Mucosa of rectum (tissue), 2 donors: Measurements from ENCODE around the gene AASDHPPT.

Source experiments
- H3K27ac ChIP-seq, 2 donors: one replicate each; pipeline ENCODE4 v1.7.0; 2013; ENCODE audit warnings: inconsistent platforms in 2 of 2, low read depth in 2 of 2, low read length in 2 of 2
- H3K27me3 ChIP-seq, 2 donors: one replicate each; pipeline ENCODE4 v1.7.0; 2013; ENCODE audit warnings: low read length in 2 of 2; ENCODE audit not compliant: control insufficient read depth in 2 of 2, insufficient read depth in 2 of 2
- H3K36me3 ChIP-seq, 2 donors: one replicate each; pipeline ENCODE4 v1.7.0; 2013; ENCODE audit warnings: low read length in 2 of 2; ENCODE audit not compliant: control insufficient read depth in 2 of 2, insufficient read depth in 2 of 2
- H3K4me1 ChIP-seq, 2 donors: one replicate each; pipeline ENCODE4 v1.7.0; 2013; ENCODE audit warnings: low read length in 2 of 2, mild to moderate bottlenecking in 1 of 2; ENCODE audit not compliant: control insufficient read depth in 2 of 2, insufficient read depth in 2 of 2
- H3K4me3 ChIP-seq, 2 donors: one replicate each; pipeline ENCODE4 v1.7.0; 2013; ENCODE audit warnings: low read length in 2 of 2
- H3K9ac ChIP-seq, 2 donors: one replicate each; pipeline ENCODE4 v1.7.0; 2013; ENCODE audit warnings: low read length in 2 of 2, low read depth in 1 of 2, mild to moderate bottlenecking in 1 of 2
- H3K9me3 ChIP-seq, 2 donors: one replicate each; pipeline ENCODE4 v1.7.0; 2013; ENCODE audit warnings: low read length in 2 of 2; ENCODE audit not compliant: control insufficient read depth in 2 of 2
- donor health status: healthy.
- donor health status: Normal muscosa, but diverticular disease.

AASDHPPT gene

DNA sequence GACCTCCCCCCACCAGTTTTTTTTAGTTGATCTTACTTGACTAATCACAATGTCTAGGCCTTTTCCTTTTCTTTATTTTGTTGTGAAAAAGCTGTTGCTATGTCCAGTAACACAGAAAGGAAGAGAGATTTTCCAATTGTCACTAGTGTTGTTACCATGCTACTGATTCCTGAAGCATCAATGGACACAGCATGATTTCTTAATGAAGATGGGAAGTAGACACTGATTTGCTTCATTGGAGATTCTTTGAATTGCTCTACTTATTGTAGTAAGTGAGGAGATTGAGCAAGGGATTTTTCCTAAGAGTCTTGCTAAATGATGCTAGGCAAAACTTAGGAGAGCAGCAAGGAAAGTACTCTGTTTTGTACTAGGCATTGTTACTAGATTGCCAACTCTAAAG is 4.6 kb downstream of the AASDHPPT start:
- no peak overlapping the region for H3K4me3 ChIP-seq
- H3K9ac ChIP-seq: no peak overlapping the region
- no peaks in the 10 kb centered on the region for H3K9me3 ChIP-seq
- H3K27me3 ChIP-seq: no peaks in the 10 kb centered on the region
- H3K4me1 ChIP-seq: peaks cover 3 to 4% of the 10 kb centered on the region in 2 donors
- no peak overlapping the region for H3K27ac ChIP-seq
- H3K36me3 ChIP-seq: peaks cover 24 to 26% of the 10 kb centered on the region in 2 donors

- Histone ChIP-seq H3K27me3 (no peaks in the 10 kb centered on the region), H3K36me3 (peaks cover 14 to 18% of the 10 kb centered on the region in 2 donors), H3K9ac (no peak overlapping the region), H3K27ac (no peak overlapping the region), H3K4me3 (no peak overlapping the region), H3K9me3 (no peaks in the 10 kb centered on the region), H3K4me1 (no peaks in the 10 kb centered on the region)
Observed at GRCh38 chr11:106086135-106086534, 8.7 kb downstream of the AASDHPPT start.

DNA sequence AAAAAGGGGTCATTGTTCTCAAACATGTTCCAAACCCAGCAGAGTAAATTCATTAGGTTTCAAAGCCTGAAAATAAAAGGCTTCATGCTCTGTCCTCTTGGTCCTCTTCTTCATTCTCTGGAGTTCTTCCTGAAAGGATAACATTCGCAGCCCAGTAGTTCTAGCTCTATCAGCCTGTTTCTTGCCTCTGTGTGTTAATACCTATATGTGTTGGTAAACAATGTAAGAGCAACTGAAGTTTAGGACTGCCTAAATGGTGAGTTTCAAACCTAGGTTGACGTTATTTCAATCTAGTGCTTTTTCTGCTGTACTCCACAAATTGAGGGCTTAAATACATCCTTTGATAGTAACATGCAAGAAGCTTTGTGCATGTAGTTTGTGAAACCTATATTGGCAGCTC is 9.4 kb downstream of the AASDHPPT start:
- no peak overlapping the region for H3K4me3 ChIP-seq
- H3K27ac ChIP-seq: no peak overlapping the region

GRCh38 chr11:106087815-106088435 is 10.5 kb downstream of the AASDHPPT start:
- Histone ChIP-seq H3K4me3 (no peak overlapping the region), H3K27me3 (no peaks in the 10 kb centered on the region), H3K9ac (no peak overlapping the region), H3K9me3 (no peaks in the 10 kb centered on the region), H3K4me1 (no peaks in the 10 kb centered on the region), H3K36me3 (peaks cover 17 to 18% of the 10 kb centered on the region in 2 donors), H3K27ac (no peak overlapping the region)

More for the DNA sequence above, 9.4 kb downstream of the AASDHPPT start:
- Histone ChIP-seq H3K36me3 (peaks cover 18 to 21% of the 10 kb centered on the region in 2 donors), H3K9ac (no peak overlapping the region), H3K27me3 (no peaks in the 10 kb centered on the region), H3K4me1 (no peaks in the 10 kb centered on the region), H3K9me3 (no peaks in the 10 kb centered on the region)

DNA sequence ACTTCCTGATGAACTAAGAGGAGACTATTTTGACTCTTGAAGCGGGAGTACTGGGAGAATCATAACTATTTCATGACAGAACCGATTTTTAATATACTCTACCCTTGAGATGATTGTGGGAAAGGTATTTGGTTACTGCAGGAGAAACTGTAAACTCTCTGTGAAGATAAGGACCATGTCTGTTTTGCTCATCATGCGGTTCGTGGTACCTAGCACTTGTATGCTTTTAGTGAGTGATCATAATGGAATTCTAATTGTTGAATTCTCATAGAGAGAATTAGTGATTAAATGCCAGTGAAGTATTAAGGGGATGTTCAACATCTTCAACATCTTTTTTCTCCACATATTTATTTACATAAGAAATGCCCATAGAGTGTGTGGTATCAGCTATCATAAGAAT is 11.4 kb downstream of the AASDHPPT start:
- H3K4me1 ChIP-seq: no peaks in the 10 kb centered on the region
- H3K27me3 ChIP-seq: no peaks in the 10 kb centered on the region
- H3K4me3 ChIP-seq: no peak overlapping the region
- no peak overlapping the region for H3K9ac ChIP-seq
- H3K9me3 ChIP-seq: no peaks in the 10 kb centered on the region
- peaks cover 15 to 18% of the 10 kb centered on the region in 2 donors for H3K36me3 ChIP-seq
- H3K27ac ChIP-seq: no peak overlapping the region

DNA sequence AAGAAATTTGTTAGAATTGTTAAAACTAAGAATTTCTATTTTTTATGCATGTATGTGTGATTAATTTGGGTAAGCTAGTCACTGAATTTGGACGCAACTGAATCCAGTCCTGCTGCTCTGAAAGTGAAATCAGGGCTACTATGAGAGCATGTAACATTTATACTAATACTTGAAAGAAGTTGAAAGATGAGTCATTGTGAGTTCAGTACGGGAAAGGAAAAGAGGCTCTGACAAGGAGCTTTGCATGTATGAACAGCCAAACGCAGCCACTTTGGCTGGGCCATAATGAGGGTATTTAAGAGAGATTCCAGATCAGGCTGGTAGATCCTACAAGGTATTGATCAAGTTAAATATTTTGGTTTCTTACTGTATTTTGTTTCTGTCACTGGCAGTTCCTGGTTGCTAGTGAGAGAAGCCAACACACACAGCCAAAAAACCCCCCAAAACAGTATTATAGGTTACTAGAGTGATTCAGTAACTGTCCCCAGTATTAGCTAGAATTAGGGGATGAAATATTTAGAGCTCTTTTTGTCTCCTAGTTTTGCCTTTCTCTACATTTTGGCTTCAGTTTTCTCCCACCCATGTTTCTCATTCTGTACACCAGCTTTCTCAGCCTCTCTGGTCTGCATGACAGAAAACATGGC is 14.1 kb downstream of the AASDHPPT start:
- Histone ChIP-seq H3K36me3 (peaks cover 23 to 24% of the 10 kb centered on the region in 2 donors), H3K4me1 (no peaks in the 10 kb centered on the region), H3K27me3 (no peaks in the 10 kb centered on the region), H3K9me3 (no peaks in the 10 kb centered on the region), H3K4me3 (no peak overlapping the region), H3K9ac (no peak overlapping the region), H3K27ac (no peak overlapping the region)

DNA sequence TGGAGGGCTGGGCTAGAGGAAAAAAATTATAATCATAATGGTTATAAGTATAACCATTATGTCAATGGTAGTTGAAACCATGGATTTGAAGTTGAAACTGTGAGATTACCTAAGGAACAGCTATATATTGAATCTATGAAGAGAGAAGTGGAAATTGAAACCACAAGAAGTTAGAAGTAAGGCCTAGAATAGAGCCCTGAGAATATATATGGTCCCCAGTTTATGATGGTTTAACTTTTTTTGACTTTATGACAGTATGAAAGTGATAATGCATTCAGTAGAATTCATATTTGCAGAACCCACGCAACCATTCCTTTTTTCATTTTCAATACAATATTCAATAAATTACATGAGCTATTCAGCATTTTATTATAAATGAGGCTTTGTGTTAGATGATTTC is 15.0 kb downstream of the AASDHPPT start:
- Histone ChIP-seq H3K9me3 (no peaks in the 10 kb centered on the region), H3K36me3 (peaks cover 29 to 31% of the 10 kb centered on the region in 2 donors), H3K9ac (no peak overlapping the region), H3K4me3 (no peak overlapping the region), H3K4me1 (no peaks in the 10 kb centered on the region), H3K27ac (no peak overlapping the region), H3K27me3 (no peaks in the 10 kb centered on the region)

DNA sequence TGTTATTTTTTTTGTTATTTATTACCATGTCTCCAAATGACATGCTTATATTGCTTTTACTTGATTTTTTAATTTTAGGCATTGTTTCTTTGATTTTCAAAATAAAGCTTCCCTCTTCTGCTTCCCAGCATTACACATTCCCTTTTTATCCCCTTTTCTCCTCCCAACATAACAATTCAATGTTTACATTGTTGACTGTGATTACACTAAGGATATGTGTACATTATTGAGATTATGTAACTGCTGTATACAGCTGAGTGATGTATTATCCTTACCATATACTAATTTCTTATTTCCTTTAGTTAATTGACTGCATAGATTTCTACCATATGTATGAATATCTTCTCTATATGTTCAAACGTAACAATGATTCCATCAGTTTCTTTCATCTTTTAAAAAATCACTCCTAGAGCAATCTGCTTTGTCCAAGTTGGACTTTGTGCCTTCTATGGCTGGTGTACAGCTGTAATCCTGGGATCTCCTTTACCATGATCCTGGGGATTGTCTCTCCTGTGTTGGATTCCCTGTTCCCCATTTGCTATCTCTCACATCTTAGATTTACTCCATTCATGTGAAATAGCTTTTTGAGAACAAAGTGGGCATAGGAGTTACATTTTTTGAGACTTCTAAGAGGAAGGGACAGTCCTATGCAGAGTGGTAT is 21.6 kb downstream of the AASDHPPT start:
- Histone ChIP-seq H3K36me3 (peaks cover 21 to 30% of the 10 kb centered on the region in 2 donors), H3K9me3 (no peaks in the 10 kb centered on the region), H3K9ac (no peak overlapping the region), H3K27me3 (no peaks in the 10 kb centered on the region), H3K27ac (no peak overlapping the region), H3K4me1 (no peaks in the 10 kb centered on the region), H3K4me3 (no peak overlapping the region)

GRCh38 chr11:106101370-106101769 is 23.9 kb downstream of the AASDHPPT start:
- H3K9ac ChIP-seq: no peak overlapping the region
- no peaks in the 10 kb centered on the region for H3K4me1 ChIP-seq
- no peak overlapping the region for H3K4me3 ChIP-seq
- no peaks in the 10 kb centered on the region for H3K9me3 ChIP-seq
- no peak overlapping the region for H3K27ac ChIP-seq
- no peaks in the 10 kb centered on the region for H3K27me3 ChIP-seq
- H3K36me3 ChIP-seq: peaks cover 12 to 17% of the 10 kb centered on the region in 2 donors

DNA sequence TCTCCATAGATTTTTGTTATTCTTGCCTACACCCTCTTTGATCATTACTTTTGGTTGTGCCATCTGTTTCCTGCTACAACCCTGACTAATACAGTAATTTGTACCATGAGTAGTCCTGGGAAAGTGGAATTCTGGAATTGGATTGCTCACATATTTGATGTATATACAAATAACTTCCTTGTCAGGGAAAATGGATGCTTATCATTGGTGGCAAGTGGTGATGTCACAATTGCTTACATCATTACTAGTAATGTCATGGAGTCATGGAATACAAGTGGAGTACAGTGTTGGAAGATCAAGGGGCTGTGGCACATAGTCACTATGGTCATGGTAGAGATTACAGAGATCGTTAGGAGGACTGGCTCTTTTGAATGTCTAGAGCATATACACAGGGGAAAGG is 24.4 kb downstream of the AASDHPPT start:
- no peak overlapping the region for H3K27ac ChIP-seq
- no peaks in the 10 kb centered on the region for H3K9me3 ChIP-seq
- no peaks in the 10 kb centered on the region for H3K27me3 ChIP-seq
- no peak overlapping the region for H3K9ac ChIP-seq
- no peak overlapping the region for H3K4me3 ChIP-seq
- peaks cover 8 to 13% of the 10 kb centered on the region in 2 donors for H3K36me3 ChIP-seq
- no peaks in the 10 kb centered on the region for H3K4me1 ChIP-seq
